KMS-11 (cell line): ENCODE data around the gene NSUN2.

ENCODE experiments used
- H2AFZ ChIP-seq: fragments of 200-600 bp; sonication (generic); 2 replicates; pipeline ENCODE4 v1.6.1; 2016; ENCODE audit warnings: antibody characterized with exemption, mixed run types, low read depth
- H3K27ac ChIP-seq: fragments of 200-600 bp; sonication (generic); 2 replicates; pipeline ENCODE4 v1.6.1; 2016; ENCODE audit warnings: mild to moderate bottlenecking, mixed run types
- H3K27me3 ChIP-seq: fragments of 200-600 bp; sonication (generic); 2 replicates; pipeline ENCODE4 v1.6.1; 2017; ENCODE audit warnings: mild to moderate bottlenecking, low read depth, mixed run types, moderate library complexity; ENCODE audit not compliant: insufficient read depth
- H3K36me3 ChIP-seq: fragments of 200-600 bp; sonication (generic); 2 replicates; pipeline ENCODE4 v1.6.1; 2017; ENCODE audit warnings: mild to moderate bottlenecking, mixed run types; ENCODE audit not compliant: insufficient read depth
- H3K4me1 ChIP-seq: fragments of 200-600 bp; sonication (generic); 2 replicates; pipeline ENCODE4 v1.6.1; 2016; ENCODE audit warnings: mild to moderate bottlenecking, low read depth, mixed run types; ENCODE audit not compliant: poor library complexity, severe bottlenecking
- H3K4me2 ChIP-seq: fragments of 200-600 bp; sonication (generic); 2 replicates; pipeline ENCODE4 v1.7.0; 2016; ENCODE audit warnings: mild to moderate bottlenecking, mixed run types
- H3K4me3 ChIP-seq: fragments of 200-600 bp; sonication (generic); IDR thresholded peaks from 2 replicates; pipeline ENCODE4 v1.6.1; 2017; ENCODE audit warnings: low read depth, low read length, mixed read lengths; ENCODE audit not compliant: insufficient read depth
- H3K79me2 ChIP-seq: fragments of 200-600 bp; sonication (generic); 2 replicates; pipeline ENCODE4 v1.6.1; 2016; ENCODE audit warnings: low read depth, mixed run types; ENCODE audit not compliant: insufficient read depth
- H3K9ac ChIP-seq: fragments of 200-600 bp; sonication (generic); 2 replicates; pipeline ENCODE4 v1.6.1; 2016; ENCODE audit warnings: mild to moderate bottlenecking, mixed run types
- H4K20me1 ChIP-seq: fragments of 200-600 bp; sonication (generic); 2 replicates; pipeline ENCODE4 v1.6.1; 2016; ENCODE audit warnings: mild to moderate bottlenecking, mixed run types; ENCODE audit not compliant: insufficient read depth
- TF ChIP-seq, protein P1 (sequence below): fragments of 200-600 bp; sonication (generic); conservative IDR thresholded peaks from 2 replicates; pipeline ENCODE4 v1.6.1; 2017; ENCODE audit warnings: low read depth, mild to moderate bottlenecking, antibody characterized with exemption, low read length, moderate library complexity, mixed read lengths

The NSUN2 gene

DNA sequence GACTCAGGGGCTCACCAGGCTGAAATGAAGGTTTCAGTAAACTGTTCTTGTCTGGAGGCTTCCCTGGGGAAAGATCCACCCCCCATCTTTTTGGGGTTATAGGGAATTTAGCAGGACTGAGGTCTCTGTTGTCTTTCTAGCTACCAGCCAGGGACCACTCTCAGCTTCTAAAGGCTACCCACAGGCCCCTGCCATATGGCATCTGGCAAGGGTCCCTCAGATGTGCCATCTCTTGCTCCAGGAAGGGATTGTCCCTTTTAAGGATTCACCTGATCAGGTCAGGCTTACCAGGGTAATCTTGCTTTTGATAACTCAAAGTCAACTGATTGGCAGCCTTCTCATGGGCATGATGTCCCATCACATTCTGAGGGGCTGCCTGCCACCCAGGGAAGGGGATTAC, 65.0 kb downstream of the NSUN2 start:
- H3K36me3 ChIP-seq: no peaks in the 10 kb centered on the region
- H3K9ac ChIP-seq: no peak overlapping the region
- TF ChIP-seq, protein P1, sequence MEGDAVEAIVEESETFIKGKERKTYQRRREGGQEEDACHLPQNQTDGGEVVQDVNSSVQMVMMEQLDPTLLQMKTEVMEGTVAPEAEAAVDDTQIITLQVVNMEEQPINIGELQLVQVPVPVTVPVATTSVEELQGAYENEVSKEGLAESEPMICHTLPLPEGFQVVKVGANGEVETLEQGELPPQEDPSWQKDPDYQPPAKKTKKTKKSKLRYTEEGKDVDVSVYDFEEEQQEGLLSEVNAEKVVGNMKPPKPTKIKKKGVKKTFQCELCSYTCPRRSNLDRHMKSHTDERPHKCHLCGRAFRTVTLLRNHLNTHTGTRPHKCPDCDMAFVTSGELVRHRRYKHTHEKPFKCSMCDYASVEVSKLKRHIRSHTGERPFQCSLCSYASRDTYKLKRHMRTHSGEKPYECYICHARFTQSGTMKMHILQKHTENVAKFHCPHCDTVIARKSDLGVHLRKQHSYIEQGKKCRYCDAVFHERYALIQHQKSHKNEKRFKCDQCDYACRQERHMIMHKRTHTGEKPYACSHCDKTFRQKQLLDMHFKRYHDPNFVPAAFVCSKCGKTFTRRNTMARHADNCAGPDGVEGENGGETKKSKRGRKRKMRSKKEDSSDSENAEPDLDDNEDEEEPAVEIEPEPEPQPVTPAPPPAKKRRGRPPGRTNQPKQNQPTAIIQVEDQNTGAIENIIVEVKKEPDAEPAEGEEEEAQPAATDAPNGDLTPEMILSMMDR: no peak
- H3K4me3 ChIP-seq: no peak overlapping the region
- no peaks in the 10 kb centered on the region for H3K4me1 ChIP-seq
- no peaks in the 10 kb centered on the region for H4K20me1 ChIP-seq
- no peak overlapping the region for H2AFZ ChIP-seq
- no peaks in the 10 kb centered on the region for H3K27me3 ChIP-seq
- no peaks in the 10 kb centered on the region for H3K79me2 ChIP-seq
- H3K4me2 ChIP-seq: no peak overlapping the region
- no peak overlapping the region for H3K27ac ChIP-seq

DNA sequence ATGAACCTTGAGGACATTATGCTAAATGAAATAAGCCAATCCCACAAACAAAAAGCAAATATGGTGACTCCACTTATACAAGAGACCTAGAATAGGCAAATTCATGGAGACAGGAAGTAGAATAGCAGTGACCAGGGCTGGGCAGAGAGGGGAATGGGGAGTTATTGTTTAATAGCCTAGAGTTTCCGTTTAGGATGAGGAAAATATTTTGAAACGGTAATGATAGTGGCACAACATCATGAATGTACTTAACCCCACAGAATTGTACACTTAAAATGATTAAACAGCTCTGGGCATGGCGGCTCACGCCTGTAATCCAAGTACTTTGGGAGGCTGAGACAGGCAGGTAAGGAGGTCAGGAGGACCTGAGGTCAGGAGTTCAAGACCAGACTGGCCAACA, 65.8 kb downstream of the NSUN2 start:
- Histone ChIP-seq H3K27ac (no peak overlapping the region), H3K4me2 (no peak overlapping the region), H3K79me2 (no peaks in the 10 kb centered on the region), H3K4me3 (no peak overlapping the region), H3K27me3 (no peaks in the 10 kb centered on the region), H3K36me3 (no peaks in the 10 kb centered on the region), H4K20me1 (no peaks in the 10 kb centered on the region), H3K9ac (no peak overlapping the region), H3K4me1 (no peaks in the 10 kb centered on the region), H2AFZ (no peak overlapping the region)
- TF ChIP-seq, protein P1: no peak

DNA sequence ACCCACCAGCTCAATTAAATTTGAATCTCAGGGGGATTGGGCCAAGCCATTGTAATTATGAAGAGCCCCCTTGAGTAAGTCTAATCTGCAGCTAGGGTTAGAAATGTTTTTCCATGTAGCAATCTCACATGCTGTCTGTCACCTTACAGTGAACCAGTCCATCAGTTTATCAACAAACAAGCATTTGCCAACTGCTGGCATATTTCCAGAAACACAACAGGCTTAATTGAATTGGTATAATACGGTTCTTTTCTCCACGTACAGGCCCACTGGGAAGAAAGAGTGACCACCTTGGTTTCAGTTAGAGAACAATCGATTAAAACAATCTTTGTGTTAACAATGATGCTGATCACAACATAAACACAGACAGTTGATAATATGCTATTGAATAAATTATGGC, 67.4 kb downstream of the NSUN2 start:
- Histone ChIP-seq H3K79me2 (no peaks in the 10 kb centered on the region), H4K20me1 (no peaks in the 10 kb centered on the region), H2AFZ (no peak overlapping the region), H3K4me2 (no peak overlapping the region), H3K9ac (no peak overlapping the region), H3K4me3 (no peak overlapping the region), H3K36me3 (no peaks in the 10 kb centered on the region), H3K4me1 (no peaks in the 10 kb centered on the region), H3K27ac (no peak overlapping the region), H3K27me3 (no peaks in the 10 kb centered on the region)
- TF ChIP-seq, protein P1: no peak

DNA sequence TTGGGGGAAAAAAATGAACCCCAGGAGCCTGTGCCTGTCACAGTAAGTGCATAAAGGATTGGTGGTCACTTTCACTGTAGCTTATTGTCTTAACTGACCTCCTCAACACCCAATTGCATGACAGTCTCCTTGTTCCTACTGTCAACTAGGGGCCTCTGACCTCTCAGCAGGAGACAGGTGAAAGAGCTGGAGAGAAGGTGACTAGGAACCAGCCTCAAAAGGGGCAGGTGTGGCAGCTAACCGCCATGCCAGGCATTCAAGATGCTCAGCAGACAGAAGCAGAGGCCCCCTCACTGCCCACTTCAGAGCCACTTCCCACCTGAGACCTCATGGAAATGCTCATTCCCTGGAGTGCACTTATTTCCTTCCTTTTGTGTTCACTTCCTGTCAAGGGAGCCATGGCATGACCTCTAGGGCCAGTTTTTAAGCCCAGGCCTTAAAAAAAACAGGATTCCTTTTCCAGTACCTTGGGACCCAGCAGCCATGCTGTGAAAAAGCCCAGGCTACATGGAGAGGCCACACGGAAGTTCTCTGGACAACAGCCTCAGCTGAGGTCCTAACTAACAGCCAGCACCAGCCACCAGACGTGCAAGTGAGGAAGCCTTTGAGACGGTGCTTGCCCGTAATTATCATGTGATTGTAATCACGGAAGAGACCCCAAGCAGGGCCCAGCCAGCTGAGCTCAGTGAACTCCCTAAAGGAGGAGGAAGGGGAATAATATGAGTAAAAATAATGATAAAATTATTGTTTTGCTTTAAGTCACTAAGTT, 74.9 kb downstream of the NSUN2 start:
- TF ChIP-seq, protein P1: no peak
- H3K4me3 ChIP-seq: no peak overlapping the region
- H3K36me3 ChIP-seq: no peaks in the 10 kb centered on the region
- H3K4me2 ChIP-seq: no peak overlapping the region
- no peaks in the 10 kb centered on the region for H4K20me1 ChIP-seq
- no peak overlapping the region for H3K9ac ChIP-seq
- H3K27me3 ChIP-seq: no peaks in the 10 kb centered on the region
- H3K4me1 ChIP-seq: no peaks in the 10 kb centered on the region
- no peak overlapping the region for H3K27ac ChIP-seq
- no peak overlapping the region for H2AFZ ChIP-seq
- H3K79me2 ChIP-seq: no peaks in the 10 kb centered on the region
